GM10847 (cell line): Measurements from ENCODE around the gene CAPN10.

Experiments
- POLR2A ChIP-seq: IDR thresholded peaks from 2 replicates; pipeline ENCODE4 v1.6.1; 2011; ENCODE audit not compliant: insufficient read length; ENCODE audit errors: extremely low read depth

The CAPN10 gene

DNA sequence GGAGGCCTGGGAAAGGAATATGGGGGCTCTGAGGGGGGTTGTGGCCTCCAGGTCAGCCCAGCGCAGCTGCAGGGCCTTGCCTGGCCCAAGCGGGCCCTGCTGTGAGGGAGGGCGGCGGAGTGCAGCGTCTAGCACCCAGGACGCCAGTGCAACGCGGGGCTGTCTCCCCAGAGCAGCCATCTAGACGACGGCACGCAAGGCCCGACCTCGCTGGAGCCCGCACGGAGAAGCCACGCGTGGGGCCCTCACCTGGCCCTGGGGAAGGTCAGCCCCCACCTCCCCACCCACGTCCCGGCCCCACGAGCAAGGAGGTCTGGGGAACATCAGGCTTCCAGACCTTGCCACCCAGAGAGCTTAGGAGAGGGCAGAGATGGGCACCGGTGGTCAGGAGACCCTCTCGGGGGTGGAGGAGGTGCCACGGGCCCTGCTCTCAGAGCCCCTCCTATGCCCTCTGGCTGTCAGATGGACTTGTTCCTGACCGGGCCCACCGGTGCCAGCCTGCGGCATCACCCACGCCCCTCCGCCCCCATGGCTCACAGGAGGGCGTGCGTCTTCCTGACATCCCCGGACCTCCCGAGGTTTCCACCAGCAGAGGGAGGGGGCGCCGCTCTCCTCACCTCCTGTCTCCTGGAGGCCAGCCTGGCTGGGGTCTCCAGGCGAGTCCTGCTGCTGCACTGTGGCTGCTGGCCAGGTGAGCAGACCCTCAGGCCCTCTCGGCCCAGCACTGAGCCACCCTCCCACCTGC, 55.7 kb downstream of the CAPN10 start:
- TF ChIP-seq POLR2A: no peak

DNA sequence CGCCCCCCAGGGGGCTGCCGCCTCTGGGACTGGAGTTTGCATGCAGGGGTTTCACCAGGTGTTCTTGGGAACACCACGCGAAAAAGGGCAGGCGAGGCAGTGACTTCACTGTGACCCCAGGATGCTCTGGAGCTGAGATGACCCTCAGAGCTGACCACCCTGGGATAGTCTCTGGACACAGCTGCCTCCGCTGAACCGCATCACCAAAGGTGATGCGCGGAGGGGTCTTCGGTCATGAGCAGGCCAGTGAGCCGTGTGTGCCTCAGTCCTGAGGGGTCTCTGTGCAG, 56.2 kb downstream of the CAPN10 start:
- no peak for TF ChIP-seq POLR2A

GRCh38 chr2:240643093-240643810, 56.7 kb downstream of the CAPN10 start:
- TF ChIP-seq POLR2A: no peak

GRCh38 chr2:240643811-240644150, 57.2 kb downstream of the CAPN10 start:
- no peak for TF ChIP-seq POLR2A

DNA sequence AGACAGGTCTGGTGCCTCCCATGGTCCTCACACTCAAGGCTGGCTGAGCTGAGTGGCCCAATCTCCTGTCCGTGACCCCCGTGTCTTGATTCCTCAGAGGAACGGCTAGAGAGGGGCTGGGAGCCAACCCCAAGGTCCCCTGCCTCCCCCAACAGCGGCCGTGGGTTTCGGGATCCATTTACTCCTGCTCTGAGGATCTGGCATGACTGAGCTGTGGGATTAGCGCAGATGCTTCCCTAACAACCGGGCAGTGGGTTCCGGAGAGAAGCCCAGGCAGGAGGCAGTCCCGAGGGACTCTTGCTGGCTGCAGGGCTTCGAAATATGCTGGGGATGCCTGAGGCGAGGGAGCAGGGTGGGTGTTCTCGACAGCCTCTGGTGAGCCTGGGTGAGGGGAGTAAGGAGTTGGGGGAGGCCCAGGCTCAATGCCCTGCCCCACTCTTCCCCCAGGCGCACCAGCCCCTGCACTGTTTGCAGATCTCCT, 57.7 kb downstream of the CAPN10 start:
- no peak for TF ChIP-seq POLR2A

GRCh38 chr2:240644859-240645301, 58.3 kb downstream of the CAPN10 start:
- TF ChIP-seq POLR2A: no peak

- TF ChIP-seq POLR2A: no peak
Measured at GRCh38 chr2:240645346-240645745, 58.8 kb downstream of the CAPN10 start.

- no peak for TF ChIP-seq POLR2A
Measured at GRCh38 chr2:240645801-240646175, 59.3 kb downstream of the CAPN10 start.

DNA sequence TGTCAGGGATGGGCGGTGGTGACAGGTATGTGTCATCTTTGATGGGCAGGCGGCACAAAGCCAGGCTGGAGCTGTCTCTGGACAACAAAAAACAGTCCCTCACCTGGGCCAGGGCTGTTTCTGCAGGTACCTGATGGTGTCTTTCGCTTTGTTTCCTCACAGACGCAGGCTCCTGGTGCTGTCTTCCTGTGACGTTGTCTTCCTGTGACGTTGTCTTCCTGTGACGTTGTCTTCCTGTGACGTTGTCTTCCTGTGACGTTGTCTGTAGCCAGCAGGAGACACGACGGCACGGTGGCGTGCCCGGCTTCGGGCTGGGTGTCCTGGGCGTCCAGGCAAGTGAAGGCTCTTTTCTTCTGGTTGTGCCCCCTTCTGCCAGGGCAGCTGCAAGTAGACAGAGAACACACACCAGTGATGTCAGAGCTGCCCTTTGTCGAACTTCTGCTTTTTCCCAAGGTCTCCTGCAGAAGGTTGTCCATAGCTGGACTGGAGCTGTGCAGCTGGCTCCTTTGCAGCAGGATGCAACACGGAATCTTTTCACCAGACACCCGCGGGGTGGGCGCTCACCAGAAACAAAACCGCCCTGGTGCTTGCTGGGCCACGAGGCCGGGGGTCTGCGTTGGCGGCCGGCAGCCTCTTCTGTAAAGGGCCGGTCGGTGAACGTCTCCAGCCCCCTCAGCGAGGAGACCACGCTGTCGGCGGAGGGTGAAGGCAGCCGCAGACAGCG, 59.8 kb downstream of the CAPN10 start:
- TF ChIP-seq POLR2A: no peak

GRCh38 chr2:240646900-240647502, 60.5 kb downstream of the CAPN10 start:
- no peak for TF ChIP-seq POLR2A

- no peak for TF ChIP-seq POLR2A
Measured at GRCh38 chr2:240647503-240648154, 61.1 kb downstream of the CAPN10 start.

DNA sequence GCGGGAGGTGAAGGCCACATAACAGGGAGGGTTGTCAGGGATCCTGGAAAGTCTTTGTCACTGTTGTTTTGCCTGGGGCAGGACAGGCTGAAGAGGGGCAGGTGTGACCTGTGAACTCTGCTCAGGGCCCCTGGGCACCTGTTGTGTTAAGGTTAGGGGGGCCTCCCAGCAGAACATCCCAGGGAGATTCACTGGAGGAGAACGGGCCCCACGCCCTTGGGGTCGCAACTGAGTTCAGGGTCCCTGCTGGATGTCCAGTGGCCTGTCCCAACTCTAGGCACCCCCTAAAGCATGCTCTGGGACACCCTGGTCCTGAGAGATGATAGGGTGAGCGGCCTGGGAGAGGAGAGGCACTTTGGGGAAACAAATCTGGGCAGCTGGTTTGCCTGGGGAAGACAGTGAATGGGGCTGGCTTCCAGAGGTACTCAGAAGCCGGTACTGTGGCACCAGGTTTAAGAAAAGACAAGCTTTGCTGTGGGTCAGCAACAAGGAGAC, 61.7 kb downstream of the CAPN10 start:
- no peak for TF ChIP-seq POLR2A
